NCI-H82 (cell line): Measurements from ENCODE around the gene ZFTA.

ENCODE experiments used
- DNase-seq: peaks from one replicate; lab custom pipeline; 2025; lab: John Stamatoyannopoulos, UW

ZFTA gene

DNA sequence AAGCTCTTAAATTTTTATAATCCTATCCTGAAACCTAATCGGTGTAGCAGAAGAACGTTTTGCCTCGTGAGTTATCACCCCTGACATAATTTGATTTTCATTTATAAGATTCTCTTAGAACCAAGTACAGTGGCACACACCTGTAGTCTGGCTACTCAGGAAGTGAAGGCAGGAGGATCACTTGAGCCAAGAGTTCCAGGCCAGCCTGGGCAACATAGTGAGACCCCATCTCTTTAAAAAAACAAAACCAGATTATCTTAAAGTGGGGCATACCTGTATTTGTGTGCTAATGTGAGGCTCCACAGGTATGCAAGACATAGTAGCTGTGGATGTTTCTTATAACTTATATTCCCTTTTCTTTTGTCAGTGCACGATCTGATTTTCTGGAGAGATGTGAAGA lies 19.0 kb downstream of the ZFTA start:
- DNase-seq = no peak

DNA sequence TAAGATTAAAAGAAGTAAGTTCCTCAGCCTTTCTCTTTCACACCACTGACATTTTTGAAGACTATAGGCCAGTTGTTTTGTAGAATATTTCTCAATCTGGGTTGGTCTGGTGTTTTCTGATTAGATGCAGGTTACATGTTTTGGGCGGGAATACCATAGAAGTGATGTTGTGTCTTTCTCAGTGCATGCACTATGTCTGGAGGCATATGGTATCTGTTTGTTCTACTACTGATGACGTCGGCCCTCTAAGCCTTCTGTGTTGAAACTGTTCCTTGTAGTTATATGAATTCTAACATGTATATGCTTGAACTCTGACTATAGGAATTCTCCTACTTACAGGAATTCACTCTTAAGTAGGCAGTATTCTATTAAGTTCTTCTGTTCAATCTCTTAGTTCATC lies 21.6 kb downstream of the ZFTA start:
- DNase-seq = no peak

DNA sequence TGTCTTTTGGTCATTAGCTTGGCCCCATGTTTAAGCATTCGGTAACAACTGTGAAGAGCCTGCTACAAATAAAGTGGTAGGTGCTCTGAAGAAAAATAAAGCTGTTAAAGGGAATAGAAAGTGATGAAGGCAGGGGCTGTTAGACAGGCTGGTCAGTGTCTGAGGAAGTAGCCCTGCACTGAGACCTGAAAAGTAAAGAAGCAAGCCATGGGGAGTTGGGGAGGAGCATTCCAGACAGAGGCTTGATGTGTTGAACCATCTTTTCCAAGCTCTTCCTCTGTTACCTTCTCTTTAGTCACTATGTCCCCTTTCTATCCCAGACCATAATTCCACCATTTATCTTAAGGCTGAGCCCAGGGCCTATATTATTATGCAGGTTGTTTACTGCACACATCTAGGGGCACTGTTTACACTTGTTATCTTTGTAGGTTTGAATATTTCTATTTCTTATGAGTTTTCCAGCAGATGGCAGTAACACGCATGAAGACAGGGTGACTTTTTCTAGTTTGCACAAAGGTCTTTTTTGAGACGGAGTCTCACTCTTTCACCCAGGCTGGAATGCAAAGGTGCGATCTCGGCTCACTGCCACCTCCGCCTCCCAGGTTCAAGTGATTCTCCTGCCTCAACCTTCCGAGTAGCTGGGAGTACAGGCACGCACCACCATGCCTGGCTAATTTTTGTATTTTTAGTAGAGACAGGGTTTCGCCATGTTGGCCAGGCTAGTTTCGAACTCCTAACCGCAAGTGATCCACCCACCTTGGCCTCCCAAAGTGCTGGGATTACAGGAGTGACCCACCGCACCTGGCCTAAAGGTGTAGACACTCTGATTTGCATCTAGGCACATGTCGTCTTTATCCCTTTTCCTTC lies 23.0 kb downstream of the ZFTA start:
- DNase-seq = no peak

DNA sequence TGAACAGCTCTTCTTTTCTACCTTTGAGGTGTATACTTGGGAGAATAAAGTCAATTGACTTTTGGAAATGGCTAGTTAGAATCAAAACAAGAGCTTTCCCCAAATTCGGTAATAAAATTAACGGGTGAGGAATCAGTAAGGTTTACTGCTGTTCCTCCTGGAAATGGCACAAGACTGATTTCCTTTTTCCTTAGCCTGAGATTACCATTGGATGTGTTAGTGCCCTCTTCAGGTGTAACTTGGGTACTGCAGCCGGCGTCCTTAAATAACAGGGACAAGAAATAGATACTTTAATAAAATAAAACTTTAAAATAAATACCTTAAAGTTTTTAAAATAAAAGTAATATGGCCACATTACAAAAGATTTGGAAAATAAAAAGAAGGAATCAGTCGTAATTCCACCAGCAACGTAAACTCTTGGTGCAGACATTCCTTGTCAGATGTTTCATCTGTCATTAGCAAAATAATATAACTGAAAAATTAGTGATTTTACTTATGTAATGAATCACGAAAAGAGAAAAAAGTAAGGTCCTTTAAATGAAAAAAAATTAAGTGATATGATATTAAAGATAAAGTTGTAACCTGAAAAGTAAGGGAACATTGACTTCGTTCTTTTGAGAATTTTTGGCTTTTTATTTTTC lies 29.7 kb downstream of the ZFTA start:
- DNase-seq = peak; percentile 77

DNA sequence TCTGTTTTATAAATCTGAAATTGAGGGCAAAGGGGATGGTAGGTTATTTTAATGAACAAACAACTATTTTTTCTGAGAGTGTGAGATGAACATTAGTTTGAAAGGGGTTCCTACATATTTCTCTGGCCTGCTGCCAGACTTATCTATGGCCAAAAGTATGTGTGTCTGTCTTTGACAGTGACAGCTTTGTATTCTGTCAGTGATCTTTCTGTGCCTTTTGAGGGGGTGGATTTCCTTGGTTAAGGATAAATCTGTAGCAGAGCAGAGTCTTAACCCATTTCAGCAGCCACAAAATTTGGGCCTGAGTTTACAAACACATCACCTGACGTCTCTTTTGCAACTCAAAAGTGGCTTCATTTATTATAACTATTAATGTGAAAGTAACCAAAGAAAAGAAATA lies 30.9 kb downstream of the ZFTA start:
- DNase-seq = no peak

DNA sequence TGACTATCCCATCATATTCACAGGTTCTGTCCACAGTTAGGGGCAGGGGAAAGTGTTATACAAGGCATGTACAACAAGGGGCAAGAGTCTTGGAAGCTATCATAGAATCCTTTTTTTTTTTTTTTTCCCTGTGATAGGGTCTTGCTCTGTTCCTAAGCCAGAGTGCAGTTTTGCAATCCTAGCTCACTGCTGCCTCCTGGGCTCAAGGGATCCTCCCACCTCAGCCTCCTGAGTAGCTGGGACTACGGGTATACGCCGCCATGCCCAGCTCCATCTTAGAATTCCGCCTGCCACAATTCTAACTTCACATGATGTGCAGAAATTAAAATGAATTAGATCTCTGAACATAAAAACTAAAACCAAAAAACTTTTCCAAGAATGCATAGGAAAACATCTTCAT lies 31.7 kb downstream of the ZFTA start:
- no peak for DNase-seq

DNA sequence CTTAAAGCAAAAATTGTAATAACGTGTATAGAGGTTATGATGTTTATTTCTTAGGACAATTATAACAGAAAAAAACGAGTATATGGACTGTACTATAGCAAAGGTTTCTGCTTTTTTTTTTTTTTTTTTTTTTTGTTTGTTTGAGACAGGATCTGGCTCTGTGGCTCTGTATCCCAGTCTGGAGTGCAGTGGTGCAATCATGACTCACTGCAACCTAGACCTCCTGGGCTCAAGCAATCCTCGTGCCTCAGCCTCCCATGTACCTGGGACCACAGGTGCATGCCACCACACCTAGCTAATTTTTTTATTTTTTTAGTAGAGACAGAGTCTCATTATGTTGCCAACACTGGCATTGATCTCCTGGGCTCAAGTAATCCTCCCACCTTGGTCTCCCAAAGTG lies 39.2 kb downstream of the ZFTA start:
- no peak for DNase-seq

DNA sequence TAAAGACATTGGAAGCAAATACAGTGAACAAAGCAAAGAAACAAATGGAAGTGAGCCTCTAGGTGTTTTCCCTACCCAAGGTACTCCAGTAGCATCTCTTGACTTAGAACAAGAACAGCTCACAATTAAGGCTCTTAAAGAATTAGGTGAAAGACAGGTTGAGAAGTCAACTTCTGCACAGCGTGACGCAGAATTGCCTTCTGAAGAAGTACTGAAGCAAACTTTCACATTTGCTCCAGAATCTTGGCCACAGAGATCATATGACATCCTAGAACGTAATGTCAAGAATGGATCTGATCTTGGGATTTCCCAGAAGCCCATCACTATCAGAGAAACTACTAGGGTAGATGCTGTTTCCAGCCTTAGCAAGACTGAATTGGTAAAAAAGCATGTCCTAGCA lies 48.0 kb downstream of the ZFTA start:
- no peak for DNase-seq

DNA sequence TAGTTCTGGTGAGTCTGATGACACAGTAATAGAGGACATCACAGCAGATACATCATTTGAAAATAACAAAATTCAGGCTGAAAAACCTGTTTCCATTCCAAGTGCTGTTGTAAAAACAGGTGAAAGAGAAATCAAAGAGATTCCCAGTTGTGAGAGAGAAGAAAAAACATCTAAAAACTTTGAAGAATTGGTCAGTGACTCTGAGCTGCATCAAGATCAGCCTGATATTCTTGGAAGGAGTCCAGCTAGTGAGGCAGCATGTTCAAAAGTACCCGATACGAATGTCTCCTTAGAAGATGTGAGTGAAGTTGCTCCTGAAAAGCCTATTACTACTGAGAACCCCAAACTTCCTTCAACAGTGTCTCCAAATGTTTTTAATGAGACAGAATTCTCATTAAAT lies 48.6 kb downstream of the ZFTA start:
- DNase-seq = no peak

DNA sequence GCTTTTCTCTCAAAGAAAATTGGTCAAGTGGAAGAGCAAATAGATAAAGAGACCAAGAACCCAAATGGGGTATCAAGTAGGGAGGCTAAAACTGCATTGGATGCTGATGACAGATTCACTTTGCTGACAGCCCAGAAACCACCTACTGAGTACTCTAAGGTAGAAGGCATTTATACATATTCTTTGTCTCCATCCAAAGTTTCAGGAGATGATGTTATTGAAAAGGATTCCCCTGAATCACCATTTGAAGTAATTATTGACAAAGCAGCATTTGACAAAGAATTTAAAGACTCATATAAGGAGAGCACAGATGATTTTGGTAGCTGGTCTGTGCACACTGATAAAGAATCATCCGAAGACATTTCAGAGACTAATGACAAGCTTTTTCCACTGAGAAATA lies 49.6 kb downstream of the ZFTA start:
- no peak for DNase-seq
